ENCODE results near the gene MMP26. TPM values are rescaled to one million over a fixed set of nuclear protein-coding genes. Genes with fewer than 3 reads are reported as not detected.

MMP26 gene
- total and polyA plus RNA-seq, 4 donors = not detected

DNA sequence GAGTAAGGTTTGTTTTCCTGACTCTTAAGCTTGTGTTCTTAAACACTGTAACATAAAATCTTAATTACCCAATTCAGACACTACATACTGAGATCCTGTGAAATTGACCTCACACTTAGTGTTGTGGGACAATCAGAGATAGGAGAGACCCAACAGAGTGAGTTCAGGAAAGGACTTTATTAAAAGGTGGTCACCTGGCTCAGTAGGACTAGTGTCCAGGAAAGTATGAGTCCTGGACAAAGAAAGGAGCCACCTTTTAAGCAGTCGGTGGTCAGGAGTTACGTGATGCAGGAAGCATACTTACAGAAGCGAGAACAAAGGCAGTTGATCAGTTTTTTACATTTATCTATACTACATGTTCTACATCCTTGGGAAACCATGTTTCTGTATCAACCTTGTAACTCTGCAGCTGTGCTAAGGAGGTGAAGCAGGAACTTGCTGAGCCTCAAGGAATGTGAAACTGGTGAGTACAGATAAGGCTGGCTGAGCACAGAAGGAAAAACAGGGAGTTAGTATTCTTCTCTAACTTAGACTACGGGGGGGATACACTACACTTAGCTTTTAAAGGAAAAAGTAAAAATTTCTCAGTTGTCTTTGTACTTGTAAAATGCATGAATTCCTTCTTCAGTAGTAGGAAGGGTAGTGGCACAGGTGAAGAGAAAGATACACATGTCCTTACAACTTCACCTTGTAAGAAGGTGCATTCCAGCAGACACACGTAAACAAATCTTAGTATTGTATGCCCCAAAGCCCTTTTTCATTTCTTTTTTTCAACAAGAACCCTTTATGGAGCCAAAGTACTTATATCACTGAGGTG is 45.7 kb upstream of the MMP26 start:
- Histone ChIP-seq H3K9ac (ENCODE audit: low read depth in 1 of 2, low read length in 2 of 2) (no peak overlapping the region), H3K27ac (ENCODE audit: low read depth in 1 of 2, low read length in 2 of 2) (no peak overlapping the region), H3K36me3 (ENCODE audit: control insufficient read depth in 4 of 4, insufficient read depth in 3 of 4, low read depth in 1 of 4, low read length in 3 of 4) (no peaks in the 10 kb centered on the region), H3K4me1 (ENCODE audit: control insufficient read depth in 4 of 4, insufficient read depth in 4 of 4, low read length in 3 of 4) (no peaks in the 10 kb centered on the region), H3K9me3 (ENCODE audit: control insufficient read depth in 4 of 4, low read length in 3 of 4) (no peaks in the 10 kb centered on the region), H3K27me3 (ENCODE audit: control insufficient read depth in 4 of 4, insufficient read depth in 4 of 4, low read length in 3 of 4) (peaks cover 0 to 9% (median 0%) of the 10 kb centered on the region in 4 donors), H3K4me3 (ENCODE audit: low read depth in 1 of 3, low read length in 3 of 3) (no peak overlapping the region)
- 61% methylated on average over 5 of the region's 5 CpGs for WGBS
- no peak for TF ChIP-seq HNF4G (IDR thresholded peaks at IDR 0.05)
- TF ChIP-seq FOXA1 (IDR thresholded peaks at IDR 0.05) = no peak
- TF ChIP-seq, protein P1, sequence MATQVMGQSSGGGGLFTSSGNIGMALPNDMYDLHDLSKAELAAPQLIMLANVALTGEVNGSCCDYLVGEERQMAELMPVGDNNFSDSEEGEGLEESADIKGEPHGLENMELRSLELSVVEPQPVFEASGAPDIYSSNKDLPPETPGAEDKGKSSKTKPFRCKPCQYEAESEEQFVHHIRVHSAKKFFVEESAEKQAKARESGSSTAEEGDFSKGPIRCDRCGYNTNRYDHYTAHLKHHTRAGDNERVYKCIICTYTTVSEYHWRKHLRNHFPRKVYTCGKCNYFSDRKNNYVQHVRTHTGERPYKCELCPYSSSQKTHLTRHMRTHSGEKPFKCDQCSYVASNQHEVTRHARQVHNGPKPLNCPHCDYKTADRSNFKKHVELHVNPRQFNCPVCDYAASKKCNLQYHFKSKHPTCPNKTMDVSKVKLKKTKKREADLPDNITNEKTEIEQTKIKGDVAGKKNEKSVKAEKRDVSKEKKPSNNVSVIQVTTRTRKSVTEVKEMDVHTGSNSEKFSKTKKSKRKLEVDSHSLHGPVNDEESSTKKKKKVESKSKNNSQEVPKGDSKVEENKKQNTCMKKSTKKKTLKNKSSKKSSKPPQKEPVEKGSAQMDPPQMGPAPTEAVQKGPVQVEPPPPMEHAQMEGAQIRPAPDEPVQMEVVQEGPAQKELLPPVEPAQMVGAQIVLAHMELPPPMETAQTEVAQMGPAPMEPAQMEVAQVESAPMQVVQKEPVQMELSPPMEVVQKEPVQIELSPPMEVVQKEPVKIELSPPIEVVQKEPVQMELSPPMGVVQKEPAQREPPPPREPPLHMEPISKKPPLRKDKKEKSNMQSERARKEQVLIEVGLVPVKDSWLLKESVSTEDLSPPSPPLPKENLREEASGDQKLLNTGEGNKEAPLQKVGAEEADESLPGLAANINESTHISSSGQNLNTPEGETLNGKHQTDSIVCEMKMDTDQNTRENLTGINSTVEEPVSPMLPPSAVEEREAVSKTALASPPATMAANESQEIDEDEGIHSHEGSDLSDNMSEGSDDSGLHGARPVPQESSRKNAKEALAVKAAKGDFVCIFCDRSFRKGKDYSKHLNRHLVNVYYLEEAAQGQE (IDR thresholded peaks at IDR 0.05) = no peak
- TF ChIP-seq, protein P2, sequence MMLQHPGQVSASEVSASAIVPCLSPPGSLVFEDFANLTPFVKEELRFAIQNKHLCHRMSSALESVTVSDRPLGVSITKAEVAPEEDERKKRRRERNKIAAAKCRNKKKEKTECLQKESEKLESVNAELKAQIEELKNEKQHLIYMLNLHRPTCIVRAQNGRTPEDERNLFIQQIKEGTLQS (IDR thresholded peaks at IDR 0.05) = no peak
- no peak for TF ChIP-seq GABPA (IDR thresholded peaks at IDR 0.05 in 1 of 2, conservative IDR thresholded peaks at IDR 0.05 in 1 of 2)
- no peak for DNase-seq (ENCODE audit: low spot score)

DNA sequence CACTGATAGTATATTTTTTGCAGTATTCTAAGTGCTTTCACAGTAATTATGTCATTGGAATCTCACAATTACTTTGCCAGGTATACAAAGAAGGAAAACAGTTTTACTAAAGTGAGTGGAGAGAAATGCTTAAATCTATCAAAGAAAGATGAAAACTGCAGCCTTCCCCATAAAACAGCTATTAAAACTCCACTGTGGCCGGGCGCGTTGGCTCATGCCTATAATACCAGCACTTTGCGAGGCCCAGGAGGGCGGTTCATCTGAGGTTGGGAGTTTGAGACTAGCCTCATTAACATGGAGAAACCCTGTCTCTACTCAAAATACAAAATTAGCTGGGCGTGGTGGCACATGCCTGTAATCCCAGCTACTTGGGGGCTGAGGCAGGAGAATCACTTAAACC is 41.7 kb upstream of the MMP26 start:
- DNase-seq (ENCODE audit: low spot score) = no peak
- Histone ChIP-seq H3K36me3 (ENCODE audit: control insufficient read depth in 4 of 4, insufficient read depth in 3 of 4, low read depth in 1 of 4, low read length in 3 of 4) (no peaks in the 10 kb centered on the region), H3K9me3 (ENCODE audit: control insufficient read depth in 4 of 4, low read length in 3 of 4) (no peaks in the 10 kb centered on the region), H3K27ac (ENCODE audit: low read depth in 1 of 2, low read length in 2 of 2) (no peak overlapping the region), H3K4me1 (ENCODE audit: control insufficient read depth in 4 of 4, insufficient read depth in 4 of 4, low read length in 3 of 4) (no peaks in the 10 kb centered on the region), H3K4me3 (ENCODE audit: low read depth in 1 of 3, low read length in 3 of 3) (no peak overlapping the region), H3K27me3 (ENCODE audit: control insufficient read depth in 4 of 4, insufficient read depth in 4 of 4, low read length in 3 of 4) (peaks cover 0 to 9% (median 0%) of the 10 kb centered on the region in 4 donors), H3K9ac (ENCODE audit: low read depth in 1 of 2, low read length in 2 of 2) (no peak overlapping the region)
- 86% methylated on average over 6 of the region's 6 CpGs for WGBS
- TF ChIP-seq RXRA (IDR thresholded peaks at IDR 0.05) (no peak), NR2F2 (IDR thresholded peaks at IDR 0.05) (no peak), FOXA1 (IDR thresholded peaks at IDR 0.05) (no peak), FOXA2 (IDR thresholded peaks at IDR 0.05) (no peak)
- TF ChIP-seq, protein P3, sequence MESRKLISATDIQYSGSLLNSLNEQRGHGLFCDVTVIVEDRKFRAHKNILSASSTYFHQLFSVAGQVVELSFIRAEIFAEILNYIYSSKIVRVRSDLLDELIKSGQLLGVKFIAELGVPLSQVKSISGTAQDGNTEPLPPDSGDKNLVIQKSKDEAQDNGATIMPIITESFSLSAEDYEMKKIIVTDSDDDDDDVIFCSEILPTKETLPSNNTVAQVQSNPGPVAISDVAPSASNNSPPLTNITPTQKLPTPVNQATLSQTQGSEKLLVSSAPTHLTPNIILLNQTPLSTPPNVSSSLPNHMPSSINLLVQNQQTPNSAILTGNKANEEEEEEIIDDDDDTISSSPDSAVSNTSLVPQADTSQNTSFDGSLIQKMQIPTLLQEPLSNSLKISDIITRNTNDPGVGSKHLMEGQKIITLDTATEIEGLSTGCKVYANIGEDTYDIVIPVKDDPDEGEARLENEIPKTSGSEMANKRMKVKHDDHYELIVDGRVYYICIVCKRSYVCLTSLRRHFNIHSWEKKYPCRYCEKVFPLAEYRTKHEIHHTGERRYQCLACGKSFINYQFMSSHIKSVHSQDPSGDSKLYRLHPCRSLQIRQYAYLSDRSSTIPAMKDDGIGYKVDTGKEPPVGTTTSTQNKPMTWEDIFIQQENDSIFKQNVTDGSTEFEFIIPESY (IDR thresholded peaks at IDR 0.05) = no peak
- TF ChIP-seq, protein P4, sequence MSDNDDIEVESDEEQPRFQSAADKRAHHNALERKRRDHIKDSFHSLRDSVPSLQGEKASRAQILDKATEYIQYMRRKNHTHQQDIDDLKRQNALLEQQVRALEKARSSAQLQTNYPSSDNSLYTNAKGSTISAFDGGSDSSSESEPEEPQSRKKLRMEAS (IDR thresholded peaks at IDR 0.05) = no peak
- TF ChIP-seq, protein P5, sequence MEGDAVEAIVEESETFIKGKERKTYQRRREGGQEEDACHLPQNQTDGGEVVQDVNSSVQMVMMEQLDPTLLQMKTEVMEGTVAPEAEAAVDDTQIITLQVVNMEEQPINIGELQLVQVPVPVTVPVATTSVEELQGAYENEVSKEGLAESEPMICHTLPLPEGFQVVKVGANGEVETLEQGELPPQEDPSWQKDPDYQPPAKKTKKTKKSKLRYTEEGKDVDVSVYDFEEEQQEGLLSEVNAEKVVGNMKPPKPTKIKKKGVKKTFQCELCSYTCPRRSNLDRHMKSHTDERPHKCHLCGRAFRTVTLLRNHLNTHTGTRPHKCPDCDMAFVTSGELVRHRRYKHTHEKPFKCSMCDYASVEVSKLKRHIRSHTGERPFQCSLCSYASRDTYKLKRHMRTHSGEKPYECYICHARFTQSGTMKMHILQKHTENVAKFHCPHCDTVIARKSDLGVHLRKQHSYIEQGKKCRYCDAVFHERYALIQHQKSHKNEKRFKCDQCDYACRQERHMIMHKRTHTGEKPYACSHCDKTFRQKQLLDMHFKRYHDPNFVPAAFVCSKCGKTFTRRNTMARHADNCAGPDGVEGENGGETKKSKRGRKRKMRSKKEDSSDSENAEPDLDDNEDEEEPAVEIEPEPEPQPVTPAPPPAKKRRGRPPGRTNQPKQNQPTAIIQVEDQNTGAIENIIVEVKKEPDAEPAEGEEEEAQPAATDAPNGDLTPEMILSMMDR (IDR thresholded peaks at IDR 0.05; ENCODE audit: low read depth, low read length, missing input control) = no peak
- TF ChIP-seq, protein P2 (IDR thresholded peaks at IDR 0.05) = no peak
